K562 (cell line): ENCODE results near the gene ENOX2. TPM values are rescaled to one million over a fixed set of nuclear protein-coding genes. Genes with fewer than 3 reads are reported as not detected.

Experiments used
- ATAC-seq: fragments of 200-7000 bp; cut with Tn5 transposase; 3 replicates; pipeline ENCODE4 v1.9.1; 2020; ENCODE audit warnings: moderate library complexity
- BruUV-seq: library from RNA; stranded (reverse); fragments of 400-500 nt; replicated peaks from 2 replicates; lab custom pipeline; 2021; lab: Mats Ljungman, UMichigan
- CTCF ChIA-PET: fragments of 300-600 bp; formaldehyde crosslinking; extraction: SDS; loops from one replicate; lab custom pipeline; 2021; ENCODE audit warnings: low intra/inter-chr PET ratio; lab: Yijun Ruan, JAX
- POLR2A ChIA-PET: fragments of 300-600, 350-650 bp; sonication (Branson Sonifier 250); formaldehyde crosslinking; extraction: SDS; loops from one replicate; lab custom pipeline; 2021; ENCODE audit warnings: antibody characterized with exemption, inconsistent platforms; lab: Yijun Ruan, JAX
- DNase-seq, 4 experiments: peaks; one replicate each; pipeline versions ENCODE4 v3.0.0 to v3.0.0-alpha.2; 2011 to 2018; ENCODE audit warnings: low spot score in 3 of 4, mixed read lengths in 3 of 4; ENCODE audit errors: extremely low read depth in 1 of 4
- FAIRE-seq: peaks from 2 replicates; lab custom pipeline; 2011; peaks lifted over from hg19 to GRCh38; lab: Jason Lieb, UNC
- H2AFZ ChIP-seq: 2 replicates; pipeline ENCODE4 v1.6.0; 2011; ENCODE audit warnings: low read depth, low read length, control low read depth, inconsistent platforms
- H3K27ac ChIP-seq: fragments of 200-600 bp; 3 replicates; pipeline ENCODE4 v1.8.0; 2011; ENCODE audit warnings: low read depth, mild to moderate bottlenecking, control low read depth, inconsistent platforms, low read length, moderate library complexity, mixed read lengths; ENCODE audit errors: extremely low read depth
- H3K27me3 ChIP-seq, 2 experiments: fragments of 300-600 bp in 1 of 2; 2 replicates in 1 of 2; 3 replicates in 1 of 2; pipeline versions ENCODE4 v1.6.0 to v1.8.0; 2011; ENCODE audit warnings: inconsistent platforms in 2 of 2, low read length in 2 of 2, mild to moderate bottlenecking in 1 of 2, mixed read lengths in 1 of 2, moderate library complexity in 1 of 2; ENCODE audit not compliant: control insufficient read depth in 2 of 2, insufficient read depth in 2 of 2
- H3K36me3 ChIP-seq: fragments of 300-600 bp; 3 replicates; pipeline ENCODE4 v1.8.0; 2011; ENCODE audit warnings: mild to moderate bottlenecking, low read length, inconsistent platforms; ENCODE audit not compliant: control insufficient read depth, insufficient read depth
- H3K4me1 ChIP-seq, 2 experiments: fragments of 200-600 bp in 1 of 2; replicated peaks in 1 of 2; 2 replicates in 1 of 2; 3 replicates in 1 of 2; pipeline versions ENCODE4 v1.5.1 to v1.8.0; 2011; ENCODE audit warnings: inconsistent platforms in 2 of 2, low read length in 2 of 2, mild to moderate bottlenecking in 1 of 2, mixed read lengths in 1 of 2, moderate library complexity in 1 of 2; ENCODE audit not compliant: control insufficient read depth in 2 of 2, insufficient read depth in 2 of 2
- H3K4me2 ChIP-seq: 2 replicates; pipeline ENCODE4 v1.6.1; 2011; ENCODE audit warnings: low read length, control low read depth, inconsistent platforms, mixed read lengths; ENCODE audit not compliant: insufficient read depth
- H3K4me3 ChIP-seq: fragments of 200-600 bp; sonication (generic), shearing (Covaris generic); 2 replicates; pipeline ENCODE4 v1.5.1; 2016; ENCODE audit warnings: control low read depth, inconsistent platforms
- H3K79me2 ChIP-seq: fragments of 200-600 bp; 3 replicates; pipeline ENCODE4 v1.8.0; 2011; ENCODE audit warnings: low read length, inconsistent platforms; ENCODE audit not compliant: control insufficient read depth, insufficient read depth
- H3K9ac ChIP-seq, 2 experiments: 2 replicates each; pipeline versions ENCODE4 v1.6.0 to v1.6.1; 2011; ENCODE audit warnings: low read depth in 2 of 2, low read length in 2 of 2, control low read depth in 1 of 2, inconsistent platforms in 1 of 2, mild to moderate bottlenecking in 1 of 2, mixed read lengths in 1 of 2; ENCODE audit not compliant: insufficient read depth in 1 of 2
- H3K9me1 ChIP-seq: one replicate; pipeline ENCODE4 v1.6.0; 2011; ENCODE audit warnings: inconsistent platforms, mild to moderate bottlenecking, low read length, moderate library complexity; ENCODE audit not compliant: control insufficient read depth, insufficient read depth
- H3K9me3 ChIP-seq: replicated peaks from 2 replicates; pipeline ENCODE4 v1.5.1; 2011; ENCODE audit warnings: low read depth, low read length, inconsistent platforms; ENCODE audit not compliant: control insufficient read depth, insufficient read depth
- H4K20me1 ChIP-seq: replicated peaks from 2 replicates; pipeline ENCODE4 v1.6.1; 2011; ENCODE audit warnings: low read length, inconsistent platforms, mixed read lengths; ENCODE audit not compliant: control insufficient read depth, insufficient read depth
- ADNP ChIP-seq: fragments of 200-800 bp; sonication (Bioruptor generic); IDR thresholded peaks from 2 replicates; pipeline ENCODE4 v1.6.1; 2016; ENCODE audit warnings: missing genetic modification characterization, missing compliant biosample characterization
- CBFB ChIP-seq: sonication (generic); formaldehyde crosslinking; IDR thresholded peaks from 2 replicates; pipeline ENCODE4 v1.4.0; 2020; ENCODE audit warnings: mild to moderate bottlenecking, missing genetic modification reagents
- CHCHD3 ChIP-seq: fragments of 250-450 bp; sonication (Bioruptor Pico); IDR thresholded peaks from 2 replicates; pipeline ENCODE4 v2.1.2; 2022; ENCODE audit warnings: mild to moderate bottlenecking
- EGR1 ChIP-seq: fragments of 450-650 bp; conservative IDR thresholded peaks from 2 replicates; pipeline ENCODE4 v1.6.1; 2017; ENCODE audit warnings: mild to moderate bottlenecking
- FOXA1 ChIP-seq: fragments of 450-650 bp; IDR thresholded peaks from 2 replicates; pipeline ENCODE4 v1.6.1; 2016; ENCODE audit warnings: mild to moderate bottlenecking, borderline replicate concordance
- GABPA ChIP-seq: fragments of 200-800 bp; sonication (Bioruptor generic); conservative IDR thresholded peaks from 2 replicates; pipeline ENCODE4 v1.6.1; 2016; ENCODE audit warnings: low read depth, missing genetic modification characterization, missing compliant biosample characterization
- GABPB2 ChIP-seq: fragments of 250-450 bp; sonication (Bioruptor Pico); conservative IDR thresholded peaks from 2 replicates; pipeline ENCODE4 v1.5.1; 2021; ENCODE audit warnings: mild to moderate bottlenecking
- KAT2B ChIP-seq: IDR thresholded peaks from one replicate; pipeline ENCODE4 v1.6.1; 2012; ENCODE audit warnings: low read depth, mild to moderate bottlenecking, control low read depth, inconsistent platforms, low read length, moderate library complexity
- MECOM ChIP-seq: fragments of 250-450 bp; sonication (Bioruptor Pico); IDR thresholded peaks from 2 replicates; pipeline ENCODE4 v1.8.0; 2022; ENCODE audit warnings: inconsistent platforms
- NR4A1 ChIP-seq, 2 experiments: fragments of 250-450 bp in 1 of 2; fragments of 450-650 bp in 1 of 2; sonication (Bioruptor Pico) in 1 of 2; IDR thresholded peaks; 2 replicates each; pipeline versions ENCODE4 v1.4.0 to v1.6.1; 2016 to 2020; ENCODE audit warnings: mild to moderate bottlenecking in 2 of 2, missing compliant biosample characterization in 1 of 2, missing genetic modification characterization in 1 of 2, moderate library complexity in 1 of 2
- RAD51 ChIP-seq: fragments of 450-650 bp; IDR thresholded peaks from 2 replicates; pipeline ENCODE4 v1.7.1; 2016; ENCODE audit warnings: low read depth, mild to moderate bottlenecking, borderline replicate concordance
- RBM25 ChIP-seq: fragments of 200-400 bp; formaldehyde crosslinking; IDR thresholded peaks from 2 replicates; pipeline ENCODE4 v1.6.1; 2018; ENCODE audit warnings: low read length, low read depth, moderate library complexity; ENCODE audit not compliant: severe bottlenecking
- RUNX1 ChIP-seq: sonication (generic); IDR thresholded peaks from 2 replicates; pipeline ENCODE4 v1.6.1; 2016; ENCODE audit warnings: antibody characterized with exemption, low read depth
- TEAD4 ChIP-seq, 2 experiments: sonication (generic) in 1 of 2; formaldehyde crosslinking in 1 of 2; IDR thresholded peaks; 2 replicates each; pipeline versions ENCODE4 v1.6.1 to v1.8.0; 2012 to 2022; ENCODE audit warnings: borderline replicate concordance in 1 of 2, inconsistent platforms in 1 of 2, low read length in 1 of 2, mild to moderate bottlenecking in 1 of 2, missing genetic modification reagents in 1 of 2
- THRAP3 ChIP-seq: fragments of 450-650 bp; IDR thresholded peaks from 2 replicates; pipeline ENCODE4 v1.6.1; 2016; ENCODE audit warnings: mild to moderate bottlenecking, inconsistent platforms, borderline replicate concordance
- WGBS: fragments of 100-300 bp; shearing (Covaris generic); methylation state at CpG from one replicate; pipeline ENCODE4 v1.1.6; 2016; ENCODE audit warnings: low coverage, mixed read lengths; ENCODE audit not compliant: insufficient coverage; ENCODE audit errors: missing lambda C conversion rate; 5-methylcytosine and 5-hydroxymethylcytosine counted together
- in situ Hi-C: fragments of 300-500 bp; cut with MboI; formaldehyde crosslinking; loops from 4 replicates; pipeline ENCODE4 v1.15.0; 2018; ENCODE audit warnings: inconsistent platforms, mixed read lengths
- intact Hi-C: fragments of 100-400 bp; cut with micrococcal nuclease; formaldehyde crosslinking; loops from 2 replicates; pipeline ENCODE4 v1.14.2; 2022
- polyA plus RNA-seq, 8 experiments: library from polyadenylated mRNA; depleted of rRNA in 4 of 8; stranded (reverse) in 5 of 8; unstranded in 3 of 8; fragments of >200 nt; fragmentation: Nextera tagmentation in 2 of 8; fragmentation: Illumina TruSeq in 1 of 8; extraction: Ambion mirVana in 2 of 8; extraction: Trizol in 1 of 8; gene quantifications; 2 replicates each; pipeline versions ENCODE4 v1.2.1 to v1.2.3, GENCODE V29; 2011 to 2014; ENCODE audit warnings: inconsistent platforms in 1 of 8, missing spikeins in 1 of 8
- total RNA-seq, 7 experiments: library from RNA; depleted of rRNA in 6 of 7; stranded (reverse); fragments of >200 nt in 6 of 7; fragmentation: Illumina TruSeq in 2 of 7; extraction: Trizol in 2 of 7; gene quantifications; 2 replicates each; pipeline versions ENCODE4 v1.2.1 to v1.2.3, GENCODE V29; 2011 to 2021; ENCODE audit warnings: low replicate concordance in 1 of 7
- TF ChIP-seq, protein P1 (sequence below): fragments of 450-650 bp; IDR thresholded peaks from 2 replicates; pipeline ENCODE4 v1.6.1; 2016; ENCODE audit warnings: low read depth, mild to moderate bottlenecking, moderate library complexity
- TF ChIP-seq, protein P2 (sequence below), 2 experiments: fragments of 450-650 bp; conservative IDR thresholded peaks; 2 replicates each; pipeline ENCODE4 v1.6.1; 2017; ENCODE audit warnings: mild to moderate bottlenecking in 2 of 2, moderate library complexity in 2 of 2
- TF ChIP-seq, protein P3 (sequence below): fragments of 200-800 bp; sonication (Bioruptor generic); IDR thresholded peaks from 2 replicates; pipeline ENCODE4 v1.6.1; 2017; ENCODE audit warnings: missing genetic modification characterization, missing compliant biosample characterization

The ENOX2 gene
- total and polyA plus RNA-seq, 9 of the 15 experiments (the other 6 are each of a cell fraction or from before 2014, with no cell fraction given): 6.1 to 24.0 (median 13.8) TPM

DNA sequence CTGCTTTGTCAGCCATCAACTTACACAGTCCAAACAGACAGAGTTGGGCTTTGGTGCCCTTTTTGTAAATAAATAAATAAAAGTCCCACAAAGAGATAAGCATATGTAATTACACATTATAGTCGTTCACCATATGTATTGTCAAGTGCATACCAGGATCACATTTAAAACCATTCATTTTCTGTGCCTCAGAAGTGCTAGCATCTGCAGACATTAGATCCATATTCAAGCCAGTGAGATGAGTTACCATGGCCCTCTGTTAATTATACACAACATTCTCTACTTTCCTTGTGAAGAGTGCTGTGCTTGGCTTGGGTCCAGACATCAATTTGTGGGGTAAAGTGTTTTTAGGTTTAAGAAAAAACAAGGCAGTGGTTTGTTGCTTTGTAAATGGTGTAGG, 76.8 kb downstream of the ENOX2 start:
- Histone ChIP-seq H3K27ac (no peak overlapping the region), H2AFZ (no peak overlapping the region), H3K27me3 (no peaks in the 10 kb centered on the region), H3K36me3 (no peaks in the 10 kb centered on the region), H4K20me1 (no peaks in the 10 kb centered on the region), H3K9ac (no peak overlapping the region), H3K4me2 (no peak overlapping the region), H3K79me2 (no peaks in the 10 kb centered on the region), H3K9me3 (no peaks in the 10 kb centered on the region), H3K4me1 (peaks cover 0 to 20% of the 10 kb centered on the region in 2 experiments; a peak in 2 of 5 replicates), H3K4me3 (no peak overlapping the region), H3K9me1 (no peaks in the 10 kb centered on the region)
- TF ChIP-seq KAT2B (no peak), RAD51 (no peak), RBM25 (no peak), EGR1 (no peak), FOXA1 (no peak), GABPB2 (CRISPR knock-in tag) (no peak), CHCHD3 (no peak), ADNP (no peak), MECOM (CRISPR knock-in tag) (no peak), THRAP3 (no peak), TEAD4 (IDR thresholded peaks at IDR 0.05; ENCODE audit: low read length) (no peak), TEAD4 (CRISPR knock-in tag; IDR thresholded peaks at IDR 0.05; ENCODE audit: borderline replicate concordance) (no peak), NR4A1 (CRISPR knock-in tag; IDR thresholded peaks at IDR 0.05) (no peak), NR4A1 (tag; IDR thresholded peaks at IDR 0.05) (no peak), GABPA (tag) (no peak), CBFB (no peak), RUNX1 (no peak)
- TF ChIP-seq, protein P1, sequence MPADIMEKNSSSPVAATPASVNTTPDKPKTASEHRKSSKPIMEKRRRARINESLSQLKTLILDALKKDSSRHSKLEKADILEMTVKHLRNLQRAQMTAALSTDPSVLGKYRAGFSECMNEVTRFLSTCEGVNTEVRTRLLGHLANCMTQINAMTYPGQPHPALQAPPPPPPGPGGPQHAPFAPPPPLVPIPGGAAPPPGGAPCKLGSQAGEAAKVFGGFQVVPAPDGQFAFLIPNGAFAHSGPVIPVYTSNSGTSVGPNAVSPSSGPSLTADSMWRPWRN: no peak
- TF ChIP-seq, protein P2, sequence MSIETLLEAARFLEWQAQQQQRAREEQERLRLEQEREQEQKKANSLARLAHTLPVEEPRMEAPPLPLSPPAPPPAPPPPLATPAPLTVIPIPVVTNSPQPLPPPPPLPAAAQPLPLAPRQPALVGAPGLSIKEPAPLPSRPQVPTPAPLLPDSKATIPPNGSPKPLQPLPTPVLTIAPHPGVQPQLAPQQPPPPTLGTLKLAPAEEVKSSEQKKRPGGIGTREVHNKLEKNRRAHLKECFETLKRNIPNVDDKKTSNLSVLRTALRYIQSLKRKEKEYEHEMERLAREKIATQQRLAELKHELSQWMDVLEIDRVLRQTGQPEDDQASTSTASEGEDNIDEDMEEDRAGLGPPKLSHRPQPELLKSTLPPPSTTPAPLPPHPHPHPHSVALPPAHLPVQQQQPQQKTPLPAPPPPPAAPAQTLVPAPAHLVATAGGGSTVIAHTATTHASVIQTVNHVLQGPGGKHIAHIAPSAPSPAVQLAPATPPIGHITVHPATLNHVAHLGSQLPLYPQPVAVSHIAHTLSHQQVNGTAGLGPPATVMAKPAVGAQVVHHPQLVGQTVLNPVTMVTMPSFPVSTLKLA (conservative IDR thresholded peaks at IDR 0.05): no peak
- TF ChIP-seq, protein P3, sequence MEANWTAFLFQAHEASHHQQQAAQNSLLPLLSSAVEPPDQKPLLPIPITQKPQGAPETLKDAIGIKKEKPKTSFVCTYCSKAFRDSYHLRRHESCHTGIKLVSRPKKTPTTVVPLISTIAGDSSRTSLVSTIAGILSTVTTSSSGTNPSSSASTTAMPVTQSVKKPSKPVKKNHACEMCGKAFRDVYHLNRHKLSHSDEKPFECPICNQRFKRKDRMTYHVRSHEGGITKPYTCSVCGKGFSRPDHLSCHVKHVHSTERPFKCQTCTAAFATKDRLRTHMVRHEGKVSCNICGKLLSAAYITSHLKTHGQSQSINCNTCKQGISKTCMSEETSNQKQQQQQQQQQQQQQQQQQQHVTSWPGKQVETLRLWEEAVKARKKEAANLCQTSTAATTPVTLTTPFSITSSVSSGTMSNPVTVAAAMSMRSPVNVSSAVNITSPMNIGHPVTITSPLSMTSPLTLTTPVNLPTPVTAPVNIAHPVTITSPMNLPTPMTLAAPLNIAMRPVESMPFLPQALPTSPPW: no peak
- in situ Hi-C loops: no loop called here
- FAIRE-seq (no peak), DNase-seq (no peak), ATAC-seq (no peak)
- no TSS peak for BruUV-seq
- intact Hi-C loops: no loop called here
- CTCF ChIA-PET: no interaction called here
- WGBS: 11% methylated on average over 1 of the region's 1 CpG
- POLR2A ChIA-PET: no interaction called here
